ENCODE data around the gene NRXN3.

GRCh38 chr14:78714711-78715110 lies 544.5 kb downstream of the NRXN3 start:
- TF ChIP-seq CTCF (IDR thresholded peaks at IDR 0.05) (no peak), POLR2A (IDR thresholded peaks at IDR 0.05) (no peak)
